GM12878 (cell line): ENCODE results near the gene SCNN1B. TPM values are rescaled to one million over a fixed set of nuclear protein-coding genes. Genes with fewer than 3 reads are reported as not detected.

ENCODE experiments used
- ATAC-seq: fragments of 200-7000 bp; cut with Tn5 transposase; 3 replicates; pipeline ENCODE4 v1.9.1; 2020; ENCODE audit warnings: mild to moderate bottlenecking, moderate library complexity
- BruUV-seq: library from RNA; stranded (reverse); fragments of 400-500 nt; replicated peaks from 2 replicates; lab custom pipeline; 2021; lab: Mats Ljungman, UMichigan
- CTCF ChIA-PET: fragments of 300-600 bp; sonication (Branson Sonifier 250); formaldehyde crosslinking; extraction: SDS; loops from one replicate; lab custom pipeline; 2021; ENCODE audit warnings: inconsistent platforms; lab: Yijun Ruan, JAX
- POLR2A ChIA-PET: fragments of 350-600 bp; formaldehyde crosslinking; extraction: SDS; loops from one replicate; lab custom pipeline; 2021; ENCODE audit warnings: inconsistent platforms; lab: Charles Lee
- RAD21 ChIA-PET: fragments of 300-600 bp; sonication (Branson Sonifier 250); formaldehyde crosslinking; loops from one replicate; lab custom pipeline; 2023; ENCODE audit warnings: antibody characterized with exemption; ENCODE audit not compliant: unreplicated experiment; lab: Charles Lee
- SMC1A ChIA-PET: fragments of 300-600 bp; sonication (Branson Sonifier 250); formaldehyde crosslinking; loops from one replicate; lab custom pipeline; 2023; ENCODE audit not compliant: unreplicated experiment, uncharacterized antibody; lab: Charles Lee
- DNase-seq: peaks from one replicate; pipeline ENCODE4 v3.0.0-alpha.2; 2011; ENCODE audit warnings: low read depth, low spot score
- FAIRE-seq: peaks from 3 replicates; lab custom pipeline; 2011; peaks lifted over from hg19 to GRCh38; lab: Jason Lieb, UNC
- H2AFZ ChIP-seq: 2 replicates; pipeline ENCODE4 v1.6.0; 2011; ENCODE audit warnings: low read depth, low read length, control low read depth; ENCODE audit not compliant: control insufficient read depth
- H3K27ac ChIP-seq: 2 replicates; pipeline ENCODE4 v1.5.1; 2011; ENCODE audit warnings: control low read depth; ENCODE audit not compliant: control insufficient read depth, insufficient read depth
- H3K27me3 ChIP-seq, 2 experiments: replicated peaks in 1 of 2; 2 replicates each; pipeline versions ENCODE4 v1.6.0 to v1.6.1; 2011; ENCODE audit warnings: low read length in 1 of 2; ENCODE audit not compliant: control insufficient read depth in 2 of 2, insufficient read depth in 2 of 2
- H3K36me3 ChIP-seq, 2 experiments: 2 replicates each; pipeline ENCODE4 v1.5.1; 2011; ENCODE audit warnings: low read length in 1 of 2; ENCODE audit not compliant: control insufficient read depth in 2 of 2, insufficient read depth in 2 of 2
- H3K4me1 ChIP-seq: 2 replicates; pipeline ENCODE4 v1.6.1; 2011; ENCODE audit warnings: mild to moderate bottlenecking, low read length, moderate library complexity, mixed read lengths; ENCODE audit not compliant: control insufficient read depth, insufficient read depth
- H3K4me2 ChIP-seq: 2 replicates; pipeline ENCODE4 v1.6.0; 2011; ENCODE audit warnings: control low read depth; ENCODE audit not compliant: control insufficient read depth, insufficient read depth
- H3K4me3 ChIP-seq: fragments of 200-600 bp; sonication (generic); 2 replicates; pipeline ENCODE4 v1.5.1; 2016
- H3K79me2 ChIP-seq: 2 replicates; pipeline ENCODE4 v1.6.0; 2011; ENCODE audit warnings: low read length; ENCODE audit not compliant: control insufficient read depth, insufficient read depth
- H3K9ac ChIP-seq: 2 replicates; pipeline ENCODE4 v1.8.0; 2011; ENCODE audit warnings: low read length, control low read depth, mixed read lengths; ENCODE audit not compliant: control insufficient read depth, insufficient read depth
- H3K9me3 ChIP-seq: replicated peaks from 3 replicates; pipeline ENCODE4 v1.5.1; 2011; ENCODE audit warnings: mild to moderate bottlenecking, low read length; ENCODE audit not compliant: control insufficient read depth, insufficient read depth
- H4K20me1 ChIP-seq: 2 replicates; pipeline ENCODE4 v1.6.0; 2011; ENCODE audit not compliant: control insufficient read depth, insufficient read depth
- CREB1 ChIP-seq: IDR thresholded peaks from 2 replicates; pipeline ENCODE4 v1.6.1; 2012; ENCODE audit warnings: low read depth, mild to moderate bottlenecking, inconsistent platforms
- EP300 ChIP-seq, 2 experiments: fragments of 150-350 bp in 1 of 2; IDR thresholded peaks; 2 replicates each; pipeline ENCODE4 v1.6.1; 2011 to 2012; ENCODE audit warnings: low read depth in 2 of 2, low read length in 2 of 2, borderline replicate concordance in 1 of 2, improper control_type of control experiment in 1 of 2, inconsistent platforms in 1 of 2; ENCODE audit not compliant: control insufficient read depth in 1 of 2
- FOXK2 ChIP-seq: fragments of 450-650 bp; IDR thresholded peaks from 2 replicates; pipeline ENCODE4 v1.6.1; 2017; ENCODE audit warnings: mild to moderate bottlenecking, moderate library complexity
- MXI1 ChIP-seq: fragments of 150-350 bp; IDR thresholded peaks from 2 replicates; pipeline ENCODE4 v1.6.1; 2011; ENCODE audit warnings: low read depth, mild to moderate bottlenecking, inconsistent platforms, low read length, improper control_type of control experiment
- MYB ChIP-seq: fragments of 150-350 bp; IDR thresholded peaks from 2 replicates; pipeline ENCODE4 v1.6.1; 2014; ENCODE audit warnings: mild to moderate bottlenecking, low read depth, low read length, borderline replicate concordance
- SPI1 ChIP-seq: IDR thresholded peaks from 2 replicates; pipeline ENCODE4 v1.6.1; 2011; ENCODE audit warnings: low read depth, mild to moderate bottlenecking, low read length, moderate library complexity, borderline replicate concordance; ENCODE audit not compliant: insufficient read depth
- TAF1 ChIP-seq: IDR thresholded peaks from 2 replicates; pipeline ENCODE4 v1.6.1; 2011; ENCODE audit warnings: mild to moderate bottlenecking, low read depth, low read length, borderline replicate concordance
- ZBED1 ChIP-seq: IDR thresholded peaks from 2 replicates; pipeline ENCODE4 v1.6.1; 2016; ENCODE audit warnings: borderline replicate concordance
- WGBS: methylation state at CpG from one replicate; pipeline ENCODE4 v1.1.6; 2016; ENCODE audit warnings: low lambda C conversion rate; ENCODE audit not compliant: insufficient replicate concordance, insufficient coverage; ENCODE audit errors: missing lambda C conversion rate; 5-methylcytosine and 5-hydroxymethylcytosine counted together
- in situ Hi-C: fragments of 300-500 bp; cut with MboI; formaldehyde crosslinking; loops from 9 replicates; pipeline ENCODE4 v1.14.3; 2018; ENCODE audit warnings: mixed read lengths
- intact Hi-C: fragments of 100-400 bp; cut with micrococcal nuclease; formaldehyde crosslinking; loops from one replicate; pipeline ENCODE4 v1.14.2; 2022; ENCODE audit not compliant: unreplicated experiment
- polyA plus RNA-seq, 11 experiments: library from polyadenylated mRNA; depleted of rRNA in 4 of 11; unstranded in 6 of 11; stranded (reverse) in 5 of 11; fragments of >200 nt; fragmentation: Nextera tagmentation in 4 of 11; fragmentation: Illumina TruSeq in 1 of 11; extraction: Ambion mirVana in 4 of 11; extraction: Trizol in 1 of 11; gene quantifications; 1 replicate in 1 of 11; 2 replicates in 10 of 11; pipeline versions ENCODE4 v1.2.1 to v1.2.3, GENCODE V29; 2011 to 2016; ENCODE audit warnings: inconsistent platforms in 2 of 11, missing spikeins in 2 of 11, low read depth in 1 of 11
- total RNA-seq, 4 experiments: library from RNA; depleted of rRNA in 3 of 4; stranded (reverse); fragments of >200 nt in 3 of 4; fragmentation: Illumina TruSeq in 1 of 4; extraction: Trizol in 1 of 4; gene quantifications; 2 replicates each; pipeline versions ENCODE4 v1.2.1 to v1.2.3, GENCODE V29; 2013 to 2021
- TF ChIP-seq, protein P1 (sequence below): IDR thresholded peaks from 2 replicates; pipeline ENCODE4 v1.6.1; 2011; ENCODE audit warnings: borderline replicate concordance, low read depth, mild to moderate bottlenecking, moderate library complexity, low read length; ENCODE audit not compliant: insufficient read depth, poor library complexity, severe bottlenecking
- TF ChIP-seq, protein P2 (sequence below): IDR thresholded peaks from 2 replicates; pipeline ENCODE4 v1.6.1; 2012; ENCODE audit warnings: low read length, inconsistent platforms
- TF ChIP-seq, protein P3 (sequence below): fragments of 450-650 bp; formaldehyde crosslinking; IDR thresholded peaks from 2 replicates; pipeline ENCODE4 v1.4.0; 2022; ENCODE audit warnings: mild to moderate bottlenecking, moderate library complexity
- TF ChIP-seq, protein P4 (sequence below): fragments of 450-650 bp; IDR thresholded peaks from 2 replicates; pipeline ENCODE4 v1.6.1; 2018; ENCODE audit warnings: mild to moderate bottlenecking, low read depth, moderate library complexity; ENCODE audit not compliant: partially characterized antibody
- TF ChIP-seq, protein P5 (sequence below): fragments of 450-650 bp; IDR thresholded peaks from 2 replicates; pipeline ENCODE4 v1.6.1; 2016; ENCODE audit warnings: mild to moderate bottlenecking

Gene SCNN1B
- total and polyA plus RNA-seq, 10 of the 15 experiments (the other 5 are each of a cell fraction or from before 2014, with no cell fraction given) = 0.28 to 1.5 (median 0.64) TPM

DNA sequence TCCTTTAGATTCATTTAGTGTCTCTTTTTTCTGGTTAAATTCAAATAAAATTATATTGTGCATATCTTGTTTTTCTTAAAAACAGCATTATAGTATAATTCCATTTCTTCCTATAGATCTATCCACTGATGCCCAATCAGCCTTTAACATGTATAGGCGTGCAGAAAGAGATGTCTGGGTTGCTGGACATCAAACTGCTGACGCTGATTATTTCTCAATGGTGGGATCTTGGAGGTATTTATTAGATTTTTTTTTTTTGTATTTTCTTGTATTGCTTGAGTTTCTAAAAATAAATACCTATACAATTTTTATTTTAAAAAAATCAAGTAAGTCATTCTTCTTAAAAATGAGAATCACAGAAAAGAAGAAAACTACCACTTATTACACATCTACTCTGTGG, 100.0 kb downstream of the SCNN1B start:
- FAIRE-seq (no peak), ATAC-seq (no peak), DNase-seq (no peak)
- Histone ChIP-seq H3K4me3 (no peak overlapping the region), H3K79me2 (no peaks in the 10 kb centered on the region), H2AFZ (no peak overlapping the region), H3K9me3 (no peaks in the 10 kb centered on the region), H3K27me3 (no peaks in the 10 kb centered on the region), H3K4me1 (no peaks in the 10 kb centered on the region), H3K4me2 (no peak overlapping the region), H3K9ac (no peak overlapping the region), H3K27ac (no peak overlapping the region), H4K20me1 (no peaks in the 10 kb centered on the region), H3K36me3 (peaks cover 8 to 15% of the 10 kb centered on the region in 2 experiments)
- 92% methylated on average over 2 of the region's 2 CpGs for WGBS
- RAD21 ChIA-PET = no interaction called here
- BruUV-seq = no TSS peak
- CTCF ChIA-PET = no interaction called here
- POLR2A ChIA-PET = no interaction called here
- in situ Hi-C loops = no loop called here
- SMC1A ChIA-PET = interaction anchor here (0.7 kb wide), 1 partner anchor 32 kb away, joined by 3 read pairs; no protein-coding TSS in a partner anchor
- intact Hi-C loops = no loop called here
- TF ChIP-seq ZBED1 (no peak), MYB (no peak), SPI1 (no peak), TAF1 (no peak), CREB1 (no peak), FOXK2 (no peak), MXI1 (no peak), EP300 (IDR thresholded peaks at IDR 0.05; ENCODE audit: borderline replicate concordance in 1 of 2, control insufficient read depth in 1 of 2, low read depth in 2 of 2, low read length in 2 of 2) (no peak)
- TF ChIP-seq, protein P1, sequence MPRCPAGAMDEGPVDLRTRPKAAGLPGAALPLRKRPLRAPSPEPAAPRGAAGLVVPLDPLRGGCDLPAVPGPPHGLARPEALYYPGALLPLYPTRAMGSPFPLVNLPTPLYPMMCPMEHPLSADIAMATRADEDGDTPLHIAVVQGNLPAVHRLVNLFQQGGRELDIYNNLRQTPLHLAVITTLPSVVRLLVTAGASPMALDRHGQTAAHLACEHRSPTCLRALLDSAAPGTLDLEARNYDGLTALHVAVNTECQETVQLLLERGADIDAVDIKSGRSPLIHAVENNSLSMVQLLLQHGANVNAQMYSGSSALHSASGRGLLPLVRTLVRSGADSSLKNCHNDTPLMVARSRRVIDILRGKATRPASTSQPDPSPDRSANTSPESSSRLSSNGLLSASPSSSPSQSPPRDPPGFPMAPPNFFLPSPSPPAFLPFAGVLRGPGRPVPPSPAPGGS = no peak
- TF ChIP-seq, protein P2, sequence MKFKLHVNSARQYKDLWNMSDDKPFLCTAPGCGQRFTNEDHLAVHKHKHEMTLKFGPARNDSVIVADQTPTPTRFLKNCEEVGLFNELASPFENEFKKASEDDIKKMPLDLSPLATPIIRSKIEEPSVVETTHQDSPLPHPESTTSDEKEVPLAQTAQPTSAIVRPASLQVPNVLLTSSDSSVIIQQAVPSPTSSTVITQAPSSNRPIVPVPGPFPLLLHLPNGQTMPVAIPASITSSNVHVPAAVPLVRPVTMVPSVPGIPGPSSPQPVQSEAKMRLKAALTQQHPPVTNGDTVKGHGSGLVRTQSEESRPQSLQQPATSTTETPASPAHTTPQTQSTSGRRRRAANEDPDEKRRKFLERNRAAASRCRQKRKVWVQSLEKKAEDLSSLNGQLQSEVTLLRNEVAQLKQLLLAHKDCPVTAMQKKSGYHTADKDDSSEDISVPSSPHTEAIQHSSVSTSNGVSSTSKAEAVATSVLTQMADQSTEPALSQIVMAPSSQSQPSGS = no peak
- TF ChIP-seq, protein P3, sequence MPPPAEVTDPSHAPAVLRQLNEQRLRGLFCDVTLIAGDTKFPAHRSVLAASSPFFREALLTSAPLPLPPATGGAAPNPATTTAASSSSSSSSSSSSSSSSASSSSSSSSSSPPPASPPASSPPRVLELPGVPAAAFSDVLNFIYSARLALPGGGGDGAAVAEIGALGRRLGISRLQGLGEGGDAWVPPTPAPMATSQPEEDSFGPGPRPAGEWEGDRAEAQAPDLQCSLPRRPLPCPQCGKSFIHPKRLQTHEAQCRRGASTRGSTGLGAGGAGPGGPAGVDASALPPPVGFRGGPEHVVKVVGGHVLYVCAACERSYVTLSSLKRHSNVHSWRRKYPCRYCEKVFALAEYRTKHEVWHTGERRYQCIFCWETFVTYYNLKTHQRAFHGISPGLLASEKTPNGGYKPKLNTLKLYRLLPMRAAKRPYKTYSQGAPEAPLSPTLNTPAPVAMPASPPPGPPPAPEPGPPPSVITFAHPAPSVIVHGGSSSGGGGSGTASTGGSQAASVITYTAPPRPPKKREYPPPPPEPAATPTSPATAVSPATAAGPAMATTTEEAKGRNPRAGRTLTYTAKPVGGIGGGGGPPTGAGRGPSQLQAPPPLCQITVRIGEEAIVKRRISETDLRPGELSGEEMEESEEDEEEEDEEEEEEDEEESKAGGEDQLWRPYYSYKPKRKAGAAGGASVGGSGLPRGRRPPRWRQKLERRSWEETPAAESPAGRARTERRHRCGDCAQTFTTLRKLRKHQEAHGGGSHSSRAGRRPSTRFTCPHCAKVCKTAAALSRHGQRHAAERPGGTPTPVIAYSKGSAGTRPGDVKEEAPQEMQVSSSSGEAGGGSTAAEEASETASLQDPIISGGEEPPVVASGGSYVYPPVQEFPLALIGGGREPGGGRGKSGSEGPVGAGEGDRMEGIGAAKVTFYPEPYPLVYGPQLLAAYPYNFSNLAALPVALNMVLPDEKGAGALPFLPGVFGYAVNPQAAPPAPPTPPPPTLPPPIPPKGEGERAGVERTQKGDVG (CRISPR knock-in tag) = no peak
- TF ChIP-seq, protein P4, sequence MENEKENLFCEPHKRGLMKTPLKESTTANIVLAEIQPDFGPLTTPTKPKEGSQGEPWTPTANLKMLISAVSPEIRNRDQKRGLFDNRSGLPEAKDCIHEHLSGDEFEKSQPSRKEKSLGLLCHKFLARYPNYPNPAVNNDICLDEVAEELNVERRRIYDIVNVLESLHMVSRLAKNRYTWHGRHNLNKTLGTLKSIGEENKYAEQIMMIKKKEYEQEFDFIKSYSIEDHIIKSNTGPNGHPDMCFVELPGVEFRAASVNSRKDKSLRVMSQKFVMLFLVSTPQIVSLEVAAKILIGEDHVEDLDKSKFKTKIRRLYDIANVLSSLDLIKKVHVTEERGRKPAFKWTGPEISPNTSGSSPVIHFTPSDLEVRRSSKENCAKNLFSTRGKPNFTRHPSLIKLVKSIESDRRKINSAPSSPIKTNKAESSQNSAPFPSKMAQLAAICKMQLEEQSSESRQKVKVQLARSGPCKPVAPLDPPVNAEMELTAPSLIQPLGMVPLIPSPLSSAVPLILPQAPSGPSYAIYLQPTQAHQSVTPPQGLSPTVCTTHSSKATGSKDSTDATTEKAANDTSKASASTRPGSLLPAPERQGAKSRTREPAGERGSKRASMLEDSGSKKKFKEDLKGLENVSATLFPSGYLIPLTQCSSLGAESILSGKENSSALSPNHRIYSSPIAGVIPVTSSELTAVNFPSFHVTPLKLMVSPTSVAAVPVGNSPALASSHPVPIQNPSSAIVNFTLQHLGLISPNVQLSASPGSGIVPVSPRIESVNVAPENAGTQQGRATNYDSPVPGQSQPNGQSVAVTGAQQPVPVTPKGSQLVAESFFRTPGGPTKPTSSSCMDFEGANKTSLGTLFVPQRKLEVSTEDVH = no peak
- TF ChIP-seq, protein P5, sequence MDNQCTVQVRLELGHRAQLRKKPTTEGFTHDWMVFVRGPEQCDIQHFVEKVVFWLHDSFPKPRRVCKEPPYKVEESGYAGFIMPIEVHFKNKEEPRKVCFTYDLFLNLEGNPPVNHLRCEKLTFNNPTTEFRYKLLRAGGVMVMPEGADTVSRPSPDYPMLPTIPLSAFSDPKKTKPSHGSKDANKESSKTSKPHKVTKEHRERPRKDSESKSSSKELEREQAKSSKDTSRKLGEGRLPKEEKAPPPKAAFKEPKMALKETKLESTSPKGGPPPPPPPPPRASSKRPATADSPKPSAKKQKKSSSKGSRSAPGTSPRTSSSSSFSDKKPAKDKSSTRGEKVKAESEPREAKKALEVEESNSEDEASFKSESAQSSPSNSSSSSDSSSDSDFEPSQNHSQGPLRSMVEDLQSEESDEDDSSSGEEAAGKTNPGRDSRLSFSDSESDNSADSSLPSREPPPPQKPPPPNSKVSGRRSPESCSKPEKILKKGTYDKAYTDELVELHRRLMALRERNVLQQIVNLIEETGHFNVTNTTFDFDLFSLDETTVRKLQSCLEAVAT = no peak
